ENCODE results near the gene WIPI1. TPM values are rescaled to one million over a fixed set of nuclear protein-coding genes. Genes with fewer than 3 reads are reported as not detected.

WIPI1 gene
- total and polyA plus RNA-seq, 2 of the 13 experiments (the other 11 are each of a cell fraction or from before 2014, with no cell fraction given), result 29.4 to 141 TPM

DNA sequence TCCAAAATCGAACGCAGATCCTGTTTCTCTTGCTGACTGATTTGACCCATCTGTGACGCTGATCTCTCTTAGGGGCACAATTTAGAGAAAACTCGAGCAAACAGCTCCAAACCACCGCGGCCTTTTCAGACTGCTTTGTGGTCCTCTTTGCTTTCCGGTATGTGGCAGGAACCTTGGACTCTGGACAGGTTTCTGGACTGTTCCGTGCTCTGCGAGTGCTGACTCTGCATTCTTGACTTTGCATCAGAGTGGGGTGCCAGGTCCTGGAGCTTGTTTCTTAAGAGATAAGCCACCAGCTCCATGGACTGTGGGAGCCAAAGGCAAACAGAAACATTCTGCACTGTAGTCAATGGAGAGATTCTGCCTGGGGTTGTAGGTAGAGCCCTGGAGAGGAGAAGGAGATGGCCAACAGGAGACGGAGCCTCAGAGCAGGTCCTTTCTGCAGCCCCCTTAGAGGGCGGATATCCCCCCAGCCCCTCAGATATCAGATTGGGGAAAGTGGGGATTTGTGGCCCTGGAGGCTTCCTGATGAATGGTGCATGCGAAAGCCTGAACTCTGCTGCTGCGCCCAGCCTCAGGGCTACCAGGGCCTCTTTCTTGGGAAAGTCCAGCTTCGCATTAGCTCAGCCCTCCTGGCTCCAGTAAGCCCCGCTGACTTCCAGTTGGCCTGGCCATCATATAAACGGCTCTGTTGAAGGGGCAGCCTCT, 65.6 kb downstream of the WIPI1 start (continued):
- peak; percentile 67; the same call in 1 of the 2 replicates for TF ChIP-seq ZNF383 (CRISPR knock-in tag; IDR thresholded peaks at IDR 0.05; ENCODE audit: borderline replicate concordance)
- no peak for TF ChIP-seq ZEB1 (IDR thresholded peaks at IDR 0.05; ENCODE audit: insufficient replicate concordance, low read depth)
- TF ChIP-seq ZNF160 (CRISPR knock-in tag; IDR thresholded peaks at IDR 0.05), result no peak
- no peak for TF ChIP-seq ZNF468 (CRISPR knock-in tag; IDR thresholded peaks at IDR 0.05)
- TF ChIP-seq TARDBP (CRISPR knock-in tag; IDR thresholded peaks at IDR 0.05), result peak; percentile 31; the same call in 1 of the 2 replicates
- TF ChIP-seq CEBPB (IDR thresholded peaks at IDR 0.05; ENCODE audit: borderline replicate concordance, low read depth, low read length), result 0 out of 2 replicates have a peak, but pooled peaks have one; percentile 3
- TF ChIP-seq DNMT3B (CRISPR knock-in tag; conservative IDR thresholded peaks at IDR 0.05), result no peak
- TF ChIP-seq, protein P1, sequence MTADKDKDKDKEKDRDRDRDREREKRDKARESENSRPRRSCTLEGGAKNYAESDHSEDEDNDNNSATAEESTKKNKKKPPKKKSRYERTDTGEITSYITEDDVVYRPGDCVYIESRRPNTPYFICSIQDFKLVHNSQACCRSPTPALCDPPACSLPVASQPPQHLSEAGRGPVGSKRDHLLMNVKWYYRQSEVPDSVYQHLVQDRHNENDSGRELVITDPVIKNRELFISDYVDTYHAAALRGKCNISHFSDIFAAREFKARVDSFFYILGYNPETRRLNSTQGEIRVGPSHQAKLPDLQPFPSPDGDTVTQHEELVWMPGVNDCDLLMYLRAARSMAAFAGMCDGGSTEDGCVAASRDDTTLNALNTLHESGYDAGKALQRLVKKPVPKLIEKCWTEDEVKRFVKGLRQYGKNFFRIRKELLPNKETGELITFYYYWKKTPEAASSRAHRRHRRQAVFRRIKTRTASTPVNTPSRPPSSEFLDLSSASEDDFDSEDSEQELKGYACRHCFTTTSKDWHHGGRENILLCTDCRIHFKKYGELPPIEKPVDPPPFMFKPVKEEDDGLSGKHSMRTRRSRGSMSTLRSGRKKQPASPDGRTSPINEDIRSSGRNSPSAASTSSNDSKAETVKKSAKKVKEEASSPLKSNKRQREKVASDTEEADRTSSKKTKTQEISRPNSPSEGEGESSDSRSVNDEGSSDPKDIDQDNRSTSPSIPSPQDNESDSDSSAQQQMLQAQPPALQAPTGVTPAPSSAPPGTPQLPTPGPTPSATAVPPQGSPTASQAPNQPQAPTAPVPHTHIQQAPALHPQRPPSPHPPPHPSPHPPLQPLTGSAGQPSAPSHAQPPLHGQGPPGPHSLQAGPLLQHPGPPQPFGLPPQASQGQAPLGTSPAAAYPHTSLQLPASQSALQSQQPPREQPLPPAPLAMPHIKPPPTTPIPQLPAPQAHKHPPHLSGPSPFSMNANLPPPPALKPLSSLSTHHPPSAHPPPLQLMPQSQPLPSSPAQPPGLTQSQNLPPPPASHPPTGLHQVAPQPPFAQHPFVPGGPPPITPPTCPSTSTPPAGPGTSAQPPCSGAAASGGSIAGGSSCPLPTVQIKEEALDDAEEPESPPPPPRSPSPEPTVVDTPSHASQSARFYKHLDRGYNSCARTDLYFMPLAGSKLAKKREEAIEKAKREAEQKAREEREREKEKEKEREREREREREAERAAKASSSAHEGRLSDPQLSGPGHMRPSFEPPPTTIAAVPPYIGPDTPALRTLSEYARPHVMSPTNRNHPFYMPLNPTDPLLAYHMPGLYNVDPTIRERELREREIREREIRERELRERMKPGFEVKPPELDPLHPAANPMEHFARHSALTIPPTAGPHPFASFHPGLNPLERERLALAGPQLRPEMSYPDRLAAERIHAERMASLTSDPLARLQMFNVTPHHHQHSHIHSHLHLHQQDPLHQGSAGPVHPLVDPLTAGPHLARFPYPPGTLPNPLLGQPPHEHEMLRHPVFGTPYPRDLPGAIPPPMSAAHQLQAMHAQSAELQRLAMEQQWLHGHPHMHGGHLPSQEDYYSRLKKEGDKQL (CRISPR knock-in tag; IDR thresholded peaks at IDR 0.05; ENCODE audit: low read depth), result no peak
- no peak for TF ChIP-seq ZNF891 (CRISPR knock-in tag; IDR thresholded peaks at IDR 0.05)
- TF ChIP-seq SALL2 (CRISPR knock-in tag; IDR thresholded peaks at IDR 0.05), result no peak
- TF ChIP-seq, protein P2, sequence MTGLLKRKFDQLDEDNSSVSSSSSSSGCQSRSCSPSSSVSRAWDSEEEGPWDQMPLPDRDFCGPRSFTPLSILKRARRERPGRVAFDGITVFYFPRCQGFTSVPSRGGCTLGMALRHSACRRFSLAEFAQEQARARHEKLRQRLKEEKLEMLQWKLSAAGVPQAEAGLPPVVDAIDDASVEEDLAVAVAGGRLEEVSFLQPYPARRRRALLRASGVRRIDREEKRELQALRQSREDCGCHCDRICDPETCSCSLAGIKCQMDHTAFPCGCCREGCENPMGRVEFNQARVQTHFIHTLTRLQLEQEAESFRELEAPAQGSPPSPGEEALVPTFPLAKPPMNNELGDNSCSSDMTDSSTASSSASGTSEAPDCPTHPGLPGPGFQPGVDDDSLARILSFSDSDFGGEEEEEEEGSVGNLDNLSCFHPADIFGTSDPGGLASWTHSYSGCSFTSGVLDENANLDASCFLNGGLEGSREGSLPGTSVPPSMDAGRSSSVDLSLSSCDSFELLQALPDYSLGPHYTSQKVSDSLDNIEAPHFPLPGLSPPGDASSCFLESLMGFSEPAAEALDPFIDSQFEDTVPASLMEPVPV (CRISPR knock-in tag; IDR thresholded peaks at IDR 0.05), result no peak
- TF ChIP-seq, protein P3, sequence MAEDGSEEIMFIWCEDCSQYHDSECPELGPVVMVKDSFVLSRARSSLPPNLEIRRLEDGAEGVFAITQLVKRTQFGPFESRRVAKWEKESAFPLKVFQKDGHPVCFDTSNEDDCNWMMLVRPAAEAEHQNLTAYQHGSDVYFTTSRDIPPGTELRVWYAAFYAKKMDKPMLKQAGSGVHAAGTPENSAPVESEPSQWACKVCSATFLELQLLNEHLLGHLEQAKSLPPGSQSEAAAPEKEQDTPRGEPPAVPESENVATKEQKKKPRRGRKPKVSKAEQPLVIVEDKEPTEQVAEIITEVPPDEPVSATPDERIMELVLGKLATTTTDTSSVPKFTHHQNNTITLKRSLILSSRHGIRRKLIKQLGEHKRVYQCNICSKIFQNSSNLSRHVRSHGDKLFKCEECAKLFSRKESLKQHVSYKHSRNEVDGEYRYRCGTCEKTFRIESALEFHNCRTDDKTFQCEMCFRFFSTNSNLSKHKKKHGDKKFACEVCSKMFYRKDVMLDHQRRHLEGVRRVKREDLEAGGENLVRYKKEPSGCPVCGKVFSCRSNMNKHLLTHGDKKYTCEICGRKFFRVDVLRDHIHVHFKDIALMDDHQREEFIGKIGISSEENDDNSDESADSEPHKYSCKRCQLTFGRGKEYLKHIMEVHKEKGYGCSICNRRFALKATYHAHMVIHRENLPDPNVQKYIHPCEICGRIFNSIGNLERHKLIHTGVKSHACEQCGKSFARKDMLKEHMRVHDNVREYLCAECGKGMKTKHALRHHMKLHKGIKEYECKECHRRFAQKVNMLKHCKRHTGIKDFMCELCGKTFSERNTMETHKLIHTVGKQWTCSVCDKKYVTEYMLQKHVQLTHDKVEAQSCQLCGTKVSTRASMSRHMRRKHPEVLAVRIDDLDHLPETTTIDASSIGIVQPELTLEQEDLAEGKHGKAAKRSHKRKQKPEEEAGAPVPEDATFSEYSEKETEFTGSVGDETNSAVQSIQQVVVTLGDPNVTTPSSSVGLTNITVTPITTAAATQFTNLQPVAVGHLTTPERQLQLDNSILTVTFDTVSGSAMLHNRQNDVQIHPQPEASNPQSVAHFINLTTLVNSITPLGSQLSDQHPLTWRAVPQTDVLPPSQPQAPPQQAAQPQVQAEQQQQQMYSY (CRISPR knock-in tag; IDR thresholded peaks at IDR 0.05), result no peak
- no peak for TF ChIP-seq FOXA1 (IDR thresholded peaks at IDR 0.05)
- no peak for TF ChIP-seq FOXA1 (CRISPR knock-in tag; IDR thresholded peaks at IDR 0.05)
- no peak for TF ChIP-seq KLF13 (CRISPR knock-in tag; IDR thresholded peaks at IDR 0.05)
- TF ChIP-seq ZNF879 (CRISPR knock-in tag; IDR thresholded peaks at IDR 0.05), result no peak
- TF ChIP-seq ZFP82 (CRISPR knock-in tag; IDR thresholded peaks at IDR 0.05; ENCODE audit: borderline replicate concordance), result no peak
- peak; percentile 64 for TF ChIP-seq ELF3 (CRISPR knock-in tag; IDR thresholded peaks at IDR 0.05)
- no peak for TF ChIP-seq SRSF1 (optimal IDR thresholded peaks at IDR 0.05; ENCODE audit: low read depth, low read length)
- no peak for TF ChIP-seq U2AF1 (optimal IDR thresholded peaks at IDR 0.05; ENCODE audit: low read depth, low read length)
- TF ChIP-seq NFRKB (IDR thresholded peaks at IDR 0.05), result no peak

Data from HepG2 (cell line).